HS-5 (cell line): ENCODE data around the gene PXYLP1.

Experiments
- DNase-seq: peaks from one replicate; pipeline ENCODE4 v3.0.0-alpha.2; 2012; ENCODE audit warnings: low read depth

Gene PXYLP1

DNA sequence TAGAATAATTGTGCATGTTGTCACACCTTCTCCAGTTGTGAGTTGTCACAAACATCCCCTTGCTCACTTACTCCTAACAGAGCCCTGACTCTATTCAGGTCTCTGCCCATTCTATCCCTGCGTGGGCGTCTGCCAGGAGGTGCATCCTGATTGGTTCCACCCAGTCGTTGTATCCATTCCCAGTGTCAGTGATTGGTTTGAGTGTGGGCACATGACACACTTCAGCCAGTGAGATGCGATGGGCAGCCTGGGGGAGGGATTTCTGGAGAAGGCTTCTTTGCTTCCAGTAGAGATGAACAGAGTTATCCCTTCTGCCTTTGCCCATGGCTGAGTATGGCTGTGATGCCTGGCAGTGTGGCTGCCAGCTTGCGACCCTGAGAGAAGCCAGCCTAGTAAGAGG is 18.7 kb downstream of the PXYLP1 start:
- DNase-seq: no peak

DNA sequence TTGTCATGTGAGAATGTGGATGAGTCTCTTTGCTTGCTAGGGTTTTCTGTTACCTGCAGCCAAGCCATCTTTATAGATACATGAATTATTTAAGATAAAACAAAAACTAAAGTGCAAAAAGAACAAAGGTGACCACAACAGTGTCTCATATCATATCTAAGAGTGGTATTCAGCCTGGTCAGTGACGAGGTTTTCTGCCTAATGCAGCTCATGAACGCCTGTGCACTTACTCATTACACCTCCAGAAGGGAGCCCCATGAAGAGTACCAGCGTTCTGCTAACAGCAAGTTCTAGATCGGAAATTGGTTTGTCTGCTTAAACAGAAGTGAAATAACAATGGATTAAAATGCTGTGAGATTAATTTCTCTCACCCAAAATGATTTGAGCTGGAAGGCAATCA is 19.2 kb downstream of the PXYLP1 start:
- no peak for DNase-seq

DNA sequence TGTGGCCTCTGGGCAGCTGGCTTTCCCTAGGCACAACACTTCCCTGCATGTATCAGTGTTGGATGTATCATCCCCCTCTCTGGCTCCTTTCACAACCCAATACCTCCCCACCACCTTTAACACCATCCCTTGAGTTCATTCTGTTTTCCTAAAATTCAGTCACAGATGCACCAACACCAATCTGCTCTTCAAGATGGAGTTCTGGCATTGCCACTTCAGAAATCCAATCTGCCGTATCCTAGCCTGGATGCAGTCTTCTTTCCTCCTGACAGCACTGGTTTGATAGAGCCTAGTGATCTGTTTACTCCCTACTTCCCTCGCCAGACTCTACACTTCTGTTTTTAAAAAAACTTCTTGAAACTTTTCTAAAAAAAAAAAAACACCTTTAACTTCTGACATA is 21.7 kb downstream of the PXYLP1 start:
- no peak for DNase-seq

DNA sequence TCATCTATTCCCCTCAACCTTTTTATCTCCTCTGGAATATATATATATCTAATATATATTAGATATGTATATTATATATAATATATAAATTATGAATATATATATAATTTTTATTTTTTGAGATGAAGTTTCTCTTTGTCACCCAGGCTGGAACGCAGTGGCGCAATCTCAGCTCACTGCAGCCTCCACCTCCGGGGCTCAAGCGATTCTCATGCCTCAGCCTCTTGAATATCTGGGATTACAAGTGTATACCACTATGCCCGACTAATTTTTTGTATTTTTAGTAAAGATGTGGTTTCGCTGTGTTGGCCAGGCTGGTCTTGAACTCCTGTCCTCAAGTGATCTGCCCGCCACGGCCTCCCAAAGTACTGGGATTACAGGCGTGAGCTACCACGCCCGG is 22.2 kb downstream of the PXYLP1 start:
- DNase-seq: no peak

DNA sequence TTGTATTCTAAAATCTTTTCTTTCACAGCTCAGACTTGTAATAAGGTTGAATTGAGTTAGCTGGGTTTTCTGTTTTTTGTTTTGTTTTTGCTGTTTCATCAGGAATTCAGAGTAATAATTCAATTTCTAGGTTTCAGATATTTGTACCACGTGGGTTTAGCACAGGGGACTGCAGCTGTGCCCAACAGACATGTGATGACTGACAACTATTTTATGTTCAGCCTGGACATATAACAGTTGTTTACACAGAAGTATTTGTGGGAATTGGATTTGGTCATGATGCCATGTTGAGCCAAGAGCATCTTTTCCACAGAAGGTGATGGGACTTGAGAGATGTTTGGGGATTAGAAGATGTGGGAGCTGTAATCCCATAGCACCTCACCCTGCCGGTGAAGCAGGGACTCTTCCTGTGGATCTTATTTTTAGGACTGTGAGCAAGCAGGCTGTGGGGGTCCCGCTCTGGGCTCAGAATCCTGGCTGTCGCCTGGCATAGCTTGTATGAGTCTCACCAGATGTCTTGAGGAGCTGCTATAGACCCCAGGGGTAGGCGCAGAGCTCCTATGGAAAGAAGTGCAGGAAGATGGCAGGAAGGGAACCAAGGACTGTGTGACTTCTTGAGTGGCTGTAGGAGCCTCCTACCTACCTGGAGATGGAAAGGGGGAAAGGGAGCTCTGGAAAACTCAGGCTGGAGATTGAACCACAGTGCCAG is 23.7 kb downstream of the PXYLP1 start:
- no peak for DNase-seq

DNA sequence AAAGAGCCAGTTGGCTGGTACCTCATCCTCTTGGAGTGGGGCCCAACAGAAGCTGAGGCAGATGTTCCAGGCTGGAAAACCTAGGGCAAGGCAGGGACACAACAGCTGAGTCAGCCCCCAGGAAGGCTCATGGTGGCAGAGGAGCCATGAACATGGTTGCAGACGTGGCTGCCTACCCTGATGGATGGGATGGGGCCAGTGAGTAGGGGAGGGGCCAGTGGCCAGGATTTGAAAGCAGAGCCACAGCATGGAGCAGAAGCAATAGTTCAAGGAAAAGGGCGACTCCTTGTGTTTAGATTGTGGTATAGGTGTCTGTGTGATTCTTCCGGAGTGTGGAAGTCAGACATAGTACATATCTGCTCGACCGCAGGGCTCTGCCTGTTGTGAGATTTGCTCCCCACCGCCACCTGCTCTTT is 24.2 kb downstream of the PXYLP1 start:
- no peak for DNase-seq

DNA sequence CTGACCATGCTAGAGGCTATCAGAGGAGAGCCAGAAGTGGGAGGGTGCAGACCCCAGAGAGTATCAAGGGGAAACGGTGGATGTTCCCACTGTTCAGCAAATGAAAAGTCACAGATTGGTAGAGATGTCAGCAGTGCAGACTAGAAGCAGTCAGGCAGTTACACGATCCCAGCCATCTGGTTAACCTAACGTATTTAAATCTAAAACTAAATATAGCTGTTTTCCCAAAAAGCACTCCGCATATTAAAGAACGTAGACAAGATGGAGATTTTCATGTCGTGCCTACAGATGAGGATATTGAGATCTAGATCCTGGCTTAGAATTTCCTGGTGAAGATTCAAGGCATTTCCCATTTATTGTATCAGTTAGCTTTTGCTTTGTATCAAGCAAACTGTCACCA is 25.2 kb downstream of the PXYLP1 start:
- no peak for DNase-seq

DNA sequence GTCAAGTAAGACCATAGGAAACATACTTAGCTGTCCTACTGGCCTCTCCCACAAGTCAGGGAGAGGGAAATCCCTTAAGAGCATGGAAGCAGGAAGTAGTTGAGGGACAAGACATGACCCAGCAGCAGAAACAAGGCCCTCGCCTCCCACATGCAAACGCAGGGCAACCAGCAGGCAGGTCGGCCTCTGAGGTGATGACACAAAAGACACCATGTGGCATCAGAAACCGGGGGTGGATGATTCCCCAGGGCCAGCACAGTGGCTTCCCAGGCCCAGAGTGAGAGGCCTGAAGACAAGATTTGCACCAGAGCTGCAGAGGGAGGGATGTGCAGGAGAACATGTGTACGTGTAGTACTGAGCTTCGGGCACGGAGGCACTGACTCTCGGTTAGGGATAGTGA is 26.3 kb downstream of the PXYLP1 start:
- DNase-seq: no peak

DNA sequence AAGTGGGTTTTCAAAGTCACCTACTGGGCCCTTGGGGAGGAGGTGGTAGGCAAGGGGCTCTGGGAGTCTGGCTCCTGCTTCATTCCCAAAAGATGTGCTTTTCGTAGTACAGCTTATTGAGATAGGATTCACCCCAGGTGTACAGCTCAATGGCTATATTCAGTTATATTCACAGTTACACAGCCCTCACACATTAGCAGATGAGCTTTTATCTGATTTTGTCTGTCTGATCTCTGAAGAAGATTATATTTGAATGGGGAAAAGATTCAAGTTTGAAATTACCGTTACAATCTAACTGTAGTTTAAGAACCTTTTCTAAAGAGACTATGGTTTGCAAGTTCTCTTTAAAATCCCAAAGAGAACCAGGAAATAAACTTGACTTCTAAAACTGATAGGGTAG is 27.3 kb downstream of the PXYLP1 start:
- DNase-seq: no peak

DNA sequence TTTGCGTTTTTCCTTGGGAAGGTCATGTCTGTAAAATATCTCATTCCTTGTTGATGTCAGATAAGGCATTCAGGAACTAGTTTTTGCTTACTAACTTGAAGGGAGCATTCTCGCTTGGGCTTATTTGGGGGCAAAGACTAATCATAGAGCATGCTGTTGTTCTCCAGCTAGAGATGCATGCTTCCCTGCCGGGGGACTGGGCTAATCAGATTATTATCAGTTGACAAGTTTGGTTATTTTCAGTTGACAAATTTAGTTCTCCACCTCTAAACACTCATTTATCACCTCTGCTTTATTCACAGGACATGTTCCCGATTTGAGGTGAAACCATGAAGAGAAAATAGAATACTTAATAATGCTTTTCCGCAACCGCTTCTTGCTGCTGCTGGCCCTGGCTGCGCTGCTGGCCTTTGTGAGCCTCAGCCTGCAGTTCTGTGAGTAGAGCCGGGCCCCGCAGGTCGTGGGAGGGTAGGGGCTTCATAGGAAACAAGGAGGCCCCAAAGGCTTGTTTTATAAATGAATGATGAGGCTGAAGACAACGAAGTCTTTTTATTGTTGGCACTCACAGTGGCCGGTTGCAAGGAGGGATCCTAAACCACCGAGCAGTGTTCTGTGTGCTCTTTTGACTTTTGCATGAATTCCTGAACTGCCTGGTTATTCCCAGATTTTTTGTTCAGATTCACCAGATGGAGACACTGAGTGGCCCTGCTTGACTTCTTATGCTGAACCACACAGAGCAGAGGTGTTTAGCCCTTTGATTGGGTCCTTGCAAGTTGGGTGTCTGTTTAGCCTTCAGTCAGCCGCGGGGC is 28.4 kb downstream of the PXYLP1 start:
- DNase-seq: no peak

DNA sequence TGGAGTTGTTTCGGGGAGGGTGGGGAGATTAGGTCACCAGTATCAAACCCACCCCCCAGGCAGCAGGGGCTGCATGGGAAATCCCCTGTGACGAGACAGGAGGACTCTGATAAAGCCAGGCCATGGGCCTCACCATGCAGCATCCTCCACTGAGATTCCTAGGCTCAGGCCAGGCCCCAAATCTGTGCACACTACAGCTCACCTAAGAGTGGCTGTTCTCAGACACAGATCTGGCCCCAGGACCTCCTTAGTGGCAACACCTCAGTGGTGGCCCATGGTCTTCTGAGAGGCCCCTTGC is 29.0 kb downstream of the PXYLP1 start:
- DNase-seq: no peak

DNA sequence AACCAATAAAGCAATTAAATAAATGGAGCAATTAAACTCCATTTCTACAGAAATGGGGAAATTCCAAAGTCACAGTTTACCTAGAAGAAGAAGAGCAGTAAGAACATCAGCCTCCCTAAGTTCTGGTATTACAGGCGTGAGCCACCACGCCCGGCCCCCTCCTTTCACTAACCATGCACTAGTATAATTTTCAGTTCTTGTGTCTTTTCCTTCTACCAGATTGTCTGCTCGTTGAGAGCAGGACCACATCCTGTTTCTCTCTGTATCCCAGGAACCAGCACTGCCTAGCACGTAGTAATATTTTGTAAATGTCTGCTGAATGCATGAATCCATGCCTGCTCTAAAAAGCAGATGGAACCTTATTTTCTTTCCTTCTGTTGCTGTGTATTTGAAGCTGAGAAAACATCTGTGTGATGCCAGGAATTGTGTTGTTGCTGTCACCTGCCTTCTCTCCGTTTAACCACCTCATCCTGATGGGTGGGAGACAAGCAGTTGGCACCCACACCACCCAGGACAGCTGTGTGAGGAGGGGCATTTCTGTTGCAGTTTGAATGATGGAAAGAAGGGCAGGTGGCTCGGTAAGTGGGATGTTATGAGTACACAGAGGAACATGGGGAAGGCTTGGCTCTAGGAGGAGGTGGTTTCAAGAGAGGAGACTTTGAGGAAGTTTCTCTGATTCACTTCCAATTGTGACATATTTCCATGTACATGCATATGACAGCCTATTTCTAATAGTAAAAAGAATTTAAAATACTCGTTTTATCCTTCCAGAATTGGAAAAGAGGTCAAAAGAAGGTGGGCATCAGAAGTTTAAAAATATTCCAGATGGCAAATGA is 30.1 kb downstream of the PXYLP1 start:
- no peak for DNase-seq

DNA sequence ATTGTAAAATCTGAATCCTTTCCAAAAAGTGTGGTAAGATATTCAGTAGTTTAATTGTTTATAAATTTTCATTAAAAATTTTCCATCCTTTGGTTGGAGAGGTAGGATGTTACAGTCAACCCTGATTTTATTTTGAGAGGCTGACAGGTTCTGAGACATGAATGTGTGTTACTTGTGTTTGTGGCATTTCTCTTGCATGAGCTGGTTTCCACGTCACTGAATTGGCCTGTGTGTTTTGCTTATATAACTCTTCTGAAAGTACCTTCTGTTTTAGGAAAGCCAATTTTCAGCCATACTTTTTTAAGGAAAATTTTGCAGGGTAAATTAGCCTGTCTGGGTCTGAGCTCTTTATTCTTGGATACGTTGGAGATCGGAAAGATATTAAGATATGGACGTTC is 30.7 kb downstream of the PXYLP1 start:
- no peak for DNase-seq

DNA sequence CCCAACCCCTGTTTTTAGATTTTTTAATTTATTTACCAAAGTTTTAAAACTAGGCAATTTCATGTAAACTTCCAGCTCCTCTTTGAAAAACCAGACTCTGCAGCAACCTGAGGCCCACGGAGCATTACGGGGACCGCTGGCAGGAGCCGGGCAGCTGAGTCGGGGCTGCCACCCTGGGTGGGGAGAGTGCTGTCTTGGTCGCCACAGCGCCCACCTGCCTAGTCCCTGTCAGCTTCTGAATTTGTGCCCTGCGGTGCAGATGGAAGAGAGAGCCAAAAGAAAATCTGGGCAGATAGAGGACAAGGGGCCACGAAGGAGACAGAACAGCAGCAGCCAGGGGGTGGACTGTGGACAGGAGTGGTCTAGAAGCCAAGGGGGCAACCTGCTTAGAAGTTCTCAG is 34.6 kb downstream of the PXYLP1 start:
- DNase-seq: no peak

DNA sequence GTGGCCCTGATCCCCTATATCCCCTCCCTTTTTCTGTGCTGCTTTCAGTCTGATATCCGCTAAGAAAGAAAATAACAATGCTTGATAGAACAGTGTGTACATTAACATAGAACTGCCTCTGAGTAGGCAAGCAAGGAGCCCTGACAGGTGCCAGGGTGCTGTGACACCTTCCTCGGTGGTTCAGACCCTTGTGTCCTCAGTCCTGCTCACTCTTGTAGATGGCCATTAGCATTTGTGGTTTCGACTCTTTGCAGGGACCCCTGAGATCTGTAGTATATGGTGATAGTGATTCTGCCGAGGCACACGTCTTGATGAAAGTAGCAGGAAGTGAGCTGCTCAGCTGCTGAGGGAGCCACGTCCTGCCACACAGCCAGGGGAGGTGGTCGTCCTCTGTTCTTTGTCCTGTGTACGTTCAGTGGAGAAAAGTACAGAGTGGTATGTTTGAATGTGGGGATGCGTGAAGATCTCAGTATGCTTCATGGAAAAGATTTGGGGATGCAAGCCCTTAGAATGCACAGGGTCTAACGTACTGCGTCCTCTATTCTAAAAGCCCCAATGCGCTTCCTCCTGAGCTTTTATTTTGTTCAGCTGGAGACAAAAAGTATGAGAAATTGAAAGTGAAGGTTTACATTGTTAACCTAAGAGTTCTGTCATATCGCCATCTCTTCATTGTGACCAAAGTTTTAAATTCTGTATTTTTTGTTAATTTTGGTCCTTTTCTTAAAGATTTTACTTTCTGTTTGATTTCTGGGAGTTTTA is 35.4 kb downstream of the PXYLP1 start:
- DNase-seq: no peak

DNA sequence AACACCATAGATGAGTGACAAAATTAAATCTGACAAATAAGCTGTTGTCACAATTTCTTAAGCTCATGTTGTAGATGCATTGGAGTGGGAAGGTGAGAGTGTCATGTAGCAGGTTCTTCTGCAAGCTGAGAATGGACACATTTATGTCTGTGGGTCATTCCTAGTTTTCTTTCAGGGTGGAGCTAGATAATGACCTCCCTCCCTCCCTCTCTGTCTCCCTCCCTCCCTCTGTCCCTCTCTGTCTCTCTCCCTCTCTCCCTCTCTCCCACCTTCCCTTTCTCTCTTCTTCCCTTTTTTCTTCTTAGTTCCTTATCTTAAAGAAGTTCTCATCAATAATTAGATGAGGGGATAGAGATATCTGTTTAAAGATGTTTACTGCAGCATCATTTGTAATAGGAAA is 36.0 kb downstream of the PXYLP1 start:
- DNase-seq: no peak

DNA sequence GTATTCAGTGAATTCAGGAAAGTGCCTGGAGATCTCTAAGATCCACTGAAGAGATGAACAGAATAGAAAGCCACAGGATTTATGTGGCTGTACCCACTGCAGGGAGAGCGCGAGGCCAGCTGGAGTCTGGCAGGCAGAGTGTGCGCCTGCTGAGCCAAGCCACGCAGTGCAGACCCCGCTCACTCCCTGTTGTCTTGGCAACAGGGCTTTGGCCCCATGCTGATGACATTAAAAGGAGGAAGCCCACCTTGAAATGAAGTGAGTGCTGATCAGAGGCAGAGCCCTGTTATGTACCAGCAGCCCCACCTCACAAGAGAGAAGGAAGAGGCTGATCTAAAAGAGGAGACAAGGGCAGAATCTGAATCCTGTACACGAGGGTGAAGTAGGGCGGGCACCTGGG is 36.7 kb downstream of the PXYLP1 start:
- DNase-seq: no peak

DNA sequence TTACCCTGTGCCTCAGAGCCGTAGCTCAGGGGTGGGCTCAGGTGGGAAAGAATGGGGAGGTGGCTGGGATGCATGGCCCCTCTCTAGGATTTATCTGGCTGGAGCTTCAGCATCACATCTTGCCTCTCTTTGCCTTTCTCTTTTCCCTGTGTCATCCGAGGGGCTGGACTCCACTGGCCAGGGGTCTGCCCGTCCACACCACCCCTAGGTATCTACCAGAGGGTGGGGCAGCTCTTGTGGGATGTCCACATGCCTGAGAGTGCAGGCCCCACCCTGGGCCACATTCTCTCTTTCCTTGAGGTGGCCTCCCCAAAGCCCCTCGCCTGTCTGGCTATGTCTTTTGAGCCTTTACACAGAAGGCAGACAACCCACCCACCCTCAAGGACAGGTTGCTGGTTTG is 37.2 kb downstream of the PXYLP1 start:
- no peak for DNase-seq

DNA sequence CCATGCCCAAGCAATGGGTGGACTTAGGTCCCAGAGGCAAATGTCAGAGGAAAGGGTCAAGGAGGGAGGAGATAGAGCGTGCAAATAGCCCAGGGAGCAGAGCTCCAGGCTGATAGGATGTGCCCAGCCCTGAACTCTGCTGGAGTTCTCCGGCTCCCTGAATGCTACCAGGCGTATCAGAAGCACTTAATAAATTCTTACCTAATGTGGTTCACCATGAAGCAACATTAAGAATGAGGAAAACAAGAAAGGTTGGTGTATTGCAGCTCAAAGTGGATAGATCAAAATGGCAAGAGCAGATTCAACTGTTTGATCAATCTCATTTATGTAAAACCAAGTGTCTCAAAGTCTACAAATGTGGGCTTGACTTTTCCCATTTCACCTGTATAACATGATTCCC is 38.3 kb downstream of the PXYLP1 start:
- no peak for DNase-seq

DNA sequence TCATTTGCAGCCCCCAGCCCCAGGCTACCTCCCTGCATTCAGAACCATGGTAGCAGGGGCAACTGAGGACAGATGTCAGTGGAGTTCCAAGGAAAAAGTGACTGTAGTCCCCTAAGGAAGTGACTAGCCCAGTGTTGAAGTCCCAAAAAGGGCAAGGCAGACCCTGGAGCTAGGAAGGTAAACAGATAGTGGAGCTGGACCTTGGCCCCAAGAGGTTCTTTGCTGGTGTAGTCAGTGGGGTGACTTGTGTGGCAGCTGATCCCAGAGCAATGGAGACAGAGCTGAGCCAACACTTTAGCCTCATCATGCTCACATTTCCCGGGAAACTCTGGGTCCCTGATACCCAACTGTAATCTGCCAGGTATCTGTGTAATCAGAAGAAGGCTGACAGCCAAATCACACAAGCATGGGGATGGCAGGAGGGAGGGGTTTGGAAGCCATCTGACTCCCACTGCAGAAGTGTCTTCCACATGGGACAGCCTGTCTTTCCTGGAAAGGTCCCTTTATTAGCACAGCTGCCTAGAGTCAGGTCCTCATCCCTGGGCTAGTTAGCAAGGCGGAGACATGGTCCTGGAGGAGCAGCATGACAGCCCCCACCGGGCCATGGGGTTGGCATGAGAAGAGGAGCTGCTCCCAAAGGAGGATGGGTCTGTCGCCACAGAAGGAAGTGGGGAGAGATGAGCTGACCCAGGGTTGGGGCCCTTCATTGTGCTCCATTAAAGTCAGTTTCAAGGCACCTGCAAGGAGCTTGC is 39.8 kb downstream of the PXYLP1 start:
- DNase-seq: no peak

DNA sequence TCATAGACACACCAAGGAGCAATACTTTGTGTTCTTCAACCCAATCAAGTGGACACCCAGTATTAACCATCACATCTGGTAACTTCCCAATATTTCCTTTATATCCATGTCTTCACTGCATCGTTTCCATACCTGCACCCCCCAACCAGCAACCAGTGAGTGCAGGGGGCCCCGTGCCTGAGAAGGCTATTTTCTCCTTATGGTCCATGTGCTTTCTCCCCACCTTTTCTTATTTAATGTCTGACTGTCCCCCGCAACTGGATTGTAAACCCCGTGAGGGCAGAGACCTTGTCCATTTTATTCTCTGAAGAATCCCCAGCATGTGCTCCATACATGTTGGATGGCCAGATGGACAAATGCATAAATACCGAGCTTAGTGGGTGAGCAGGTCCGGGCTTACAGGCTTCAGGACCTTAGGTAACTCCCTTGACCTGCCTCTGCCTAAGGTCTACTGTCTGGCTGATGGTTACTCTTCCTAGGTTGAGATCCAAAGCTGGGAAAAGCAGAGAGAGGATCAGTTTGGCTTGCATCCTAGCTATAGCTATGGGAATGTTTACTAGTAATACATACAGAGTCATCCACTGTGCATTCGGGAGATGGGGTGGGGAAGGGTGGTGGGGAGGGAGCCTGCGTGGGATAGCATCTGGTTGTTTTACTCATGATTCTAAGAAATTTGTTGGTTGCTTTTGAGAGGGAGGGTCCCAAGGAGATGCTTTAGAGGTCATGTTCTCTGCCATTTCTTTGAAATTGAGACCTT is 41.5 kb downstream of the PXYLP1 start:
- no peak for DNase-seq
